KMS-11 (cell line): Measurements from ENCODE around the gene P2RX2.

Source experiments
- H2AFZ ChIP-seq: fragments of 200-600 bp; sonication (generic); 2 replicates; pipeline ENCODE4 v1.6.1; 2016; ENCODE audit warnings: antibody characterized with exemption, mixed run types, low read depth
- H3K27ac ChIP-seq: fragments of 200-600 bp; sonication (generic); 2 replicates; pipeline ENCODE4 v1.6.1; 2016; ENCODE audit warnings: mild to moderate bottlenecking, mixed run types
- H3K27me3 ChIP-seq: fragments of 200-600 bp; sonication (generic); 2 replicates; pipeline ENCODE4 v1.6.1; 2017; ENCODE audit warnings: mild to moderate bottlenecking, low read depth, mixed run types, moderate library complexity; ENCODE audit not compliant: insufficient read depth
- H3K36me3 ChIP-seq: fragments of 200-600 bp; sonication (generic); 2 replicates; pipeline ENCODE4 v1.6.1; 2017; ENCODE audit warnings: mild to moderate bottlenecking, mixed run types; ENCODE audit not compliant: insufficient read depth
- H3K4me1 ChIP-seq: fragments of 200-600 bp; sonication (generic); 2 replicates; pipeline ENCODE4 v1.6.1; 2016; ENCODE audit warnings: mild to moderate bottlenecking, low read depth, mixed run types; ENCODE audit not compliant: poor library complexity, severe bottlenecking
- H3K4me2 ChIP-seq: fragments of 200-600 bp; sonication (generic); 2 replicates; pipeline ENCODE4 v1.7.0; 2016; ENCODE audit warnings: mild to moderate bottlenecking, mixed run types
- H3K4me3 ChIP-seq: fragments of 200-600 bp; sonication (generic); IDR thresholded peaks from 2 replicates; pipeline ENCODE4 v1.6.1; 2017; ENCODE audit warnings: low read depth, low read length, mixed read lengths; ENCODE audit not compliant: insufficient read depth
- H3K79me2 ChIP-seq: fragments of 200-600 bp; sonication (generic); 2 replicates; pipeline ENCODE4 v1.6.1; 2016; ENCODE audit warnings: low read depth, mixed run types; ENCODE audit not compliant: insufficient read depth
- H3K9ac ChIP-seq: fragments of 200-600 bp; sonication (generic); 2 replicates; pipeline ENCODE4 v1.6.1; 2016; ENCODE audit warnings: mild to moderate bottlenecking, mixed run types
- H4K20me1 ChIP-seq: fragments of 200-600 bp; sonication (generic); 2 replicates; pipeline ENCODE4 v1.6.1; 2016; ENCODE audit warnings: mild to moderate bottlenecking, mixed run types; ENCODE audit not compliant: insufficient read depth
- CTCF ChIP-seq: fragments of 200-600 bp; sonication (generic); conservative IDR thresholded peaks from 2 replicates; pipeline ENCODE4 v1.6.1; 2017; ENCODE audit warnings: low read depth, mild to moderate bottlenecking, antibody characterized with exemption, low read length, moderate library complexity, mixed read lengths

P2RX2 gene

GRCh38 chr12:132664206-132665148 lies 45.9 kb downstream of the P2RX2 start:
- Histone ChIP-seq H3K4me2 (no peak overlapping the region), H3K4me3 (no peak overlapping the region), H3K79me2 (no peaks in the 10 kb centered on the region), H3K4me1 (no peaks in the 10 kb centered on the region), H3K27ac (no peak overlapping the region), H3K9ac (no peak overlapping the region), H2AFZ (no peak overlapping the region), H3K36me3 (no peaks in the 10 kb centered on the region), H3K27me3 (no peaks in the 10 kb centered on the region), H4K20me1 (no peaks in the 10 kb centered on the region)
- no peak for TF ChIP-seq CTCF

- H3K9ac ChIP-seq, result no peak overlapping the region
- H3K27me3 ChIP-seq, result no peaks in the 10 kb centered on the region
- no peak overlapping the region for H3K4me3 ChIP-seq
- no peak overlapping the region for H3K27ac ChIP-seq
- no peak overlapping the region for H3K4me2 ChIP-seq
- H3K4me1 ChIP-seq, result no peaks in the 10 kb centered on the region
- no peaks in the 10 kb centered on the region for H3K79me2 ChIP-seq
- H2AFZ ChIP-seq, result no peak overlapping the region
- TF ChIP-seq CTCF, result no peak
- no peaks in the 10 kb centered on the region for H3K36me3 ChIP-seq
- H4K20me1 ChIP-seq, result no peaks in the 10 kb centered on the region
Observed at GRCh38 chr12:132665149-132665491, 46.5 kb downstream of the P2RX2 start.

DNA sequence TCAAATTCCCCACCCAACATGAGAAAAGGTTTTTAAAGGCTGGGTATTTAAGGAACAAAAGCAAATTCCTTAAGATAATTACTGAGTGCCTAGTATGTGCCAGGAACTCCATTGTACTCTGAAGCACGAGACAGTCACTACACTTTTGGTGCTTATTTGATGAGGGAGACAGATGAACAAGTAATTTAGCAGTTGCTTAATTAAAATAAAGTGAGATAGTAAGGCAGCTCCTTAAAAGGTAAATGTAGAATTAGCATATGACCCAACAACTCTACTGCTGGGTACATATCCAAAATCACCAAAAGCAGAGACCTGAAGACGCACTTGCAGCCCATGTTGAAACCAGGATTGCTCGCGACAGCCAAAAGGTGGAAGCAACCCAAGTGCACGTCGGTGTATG lies 47.2 kb downstream of the P2RX2 start:
- no peaks in the 10 kb centered on the region for H3K27me3 ChIP-seq
- no peak for TF ChIP-seq CTCF
- H2AFZ ChIP-seq, result no peak overlapping the region
- H3K4me3 ChIP-seq, result no peak overlapping the region
- H3K9ac ChIP-seq, result no peak overlapping the region
- no peaks in the 10 kb centered on the region for H3K36me3 ChIP-seq
- no peaks in the 10 kb centered on the region for H4K20me1 ChIP-seq
- H3K4me1 ChIP-seq, result no peaks in the 10 kb centered on the region
- no peaks in the 10 kb centered on the region for H3K79me2 ChIP-seq
- H3K4me2 ChIP-seq, result no peak overlapping the region
- no peak overlapping the region for H3K27ac ChIP-seq

DNA sequence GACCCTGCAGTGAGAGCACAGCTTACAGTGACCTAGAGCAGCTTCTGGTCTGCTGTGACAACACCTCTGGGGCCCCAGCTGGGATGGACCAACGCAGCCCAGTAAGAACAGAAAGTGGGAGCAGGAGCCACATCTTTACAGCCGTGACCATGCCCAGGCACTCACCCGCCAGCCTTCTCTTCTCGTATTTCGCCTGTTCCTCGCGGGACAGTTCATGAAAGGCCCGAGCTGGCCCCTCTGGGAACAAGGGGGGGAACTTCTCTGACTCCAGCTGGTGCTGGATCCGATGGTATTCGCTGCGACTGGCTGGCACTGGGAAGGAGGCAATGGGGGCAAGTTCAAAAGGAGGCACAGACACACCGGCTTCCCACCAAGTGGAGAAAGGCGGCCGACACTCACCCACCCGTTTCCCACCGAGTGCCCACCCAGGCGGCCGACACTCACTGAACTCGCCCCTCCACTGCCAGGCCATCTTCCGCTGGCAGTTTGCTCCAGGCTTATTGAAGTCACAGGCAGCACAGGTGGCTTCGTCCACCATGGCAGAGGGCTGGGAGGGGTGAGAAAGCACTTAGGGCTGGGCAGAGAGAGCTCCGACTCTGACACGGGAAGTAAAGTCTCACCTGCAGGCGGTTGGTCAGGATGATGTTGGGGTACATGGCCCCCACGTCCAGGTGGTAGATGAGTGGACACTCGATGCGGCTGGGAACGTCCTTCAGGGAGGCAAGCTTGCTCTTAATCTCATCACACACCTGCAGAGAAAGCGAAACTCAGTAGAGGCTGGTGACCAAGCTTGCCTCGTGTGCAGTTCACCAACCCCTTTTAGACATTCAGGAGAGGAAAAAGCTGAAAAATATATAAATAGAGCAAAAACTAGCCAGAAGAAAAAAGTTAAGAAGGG lies 49.9 kb downstream of the P2RX2 start:
- H3K79me2 ChIP-seq, result no peaks in the 10 kb centered on the region
- TF ChIP-seq CTCF, result no peak

More for the DNA sequence above, 49.9 kb downstream of the P2RX2 start:
- Histone ChIP-seq H3K9ac (no peak overlapping the region), H2AFZ (no peak overlapping the region), H3K27me3 (no peaks in the 10 kb centered on the region), H4K20me1 (no peaks in the 10 kb centered on the region), H3K4me1 (no peaks in the 10 kb centered on the region), H3K4me3 (no peak overlapping the region), H3K4me2 (no peak overlapping the region), H3K36me3 (no peaks in the 10 kb centered on the region), H3K27ac (no peak overlapping the region)
